ENCODE data around the gene GPC5.
"Not testable (repeated sequence)": the region's sequence is repeated elsewhere in the genome, so short reads cannot be mapped to it uniquely, and the experiment has no call there.

Gene GPC5

GRCh38 chr13:91797567-91797966, 399.1 kb downstream of the GPC5 start:
- DNase-seq, result no peak

- not testable (repeated sequence) for DNase-seq
Observed at GRCh38 chr13:91798338-91798737, 399.9 kb downstream of the GPC5 start.

- not testable (repeated sequence) for DNase-seq
Observed at GRCh38 chr13:91801772-91802171, 403.4 kb downstream of the GPC5 start.

- DNase-seq, result no peak
Observed at GRCh38 chr13:91802957-91803356, 404.5 kb downstream of the GPC5 start.

GRCh38 chr13:91804724-91805123, 406.3 kb downstream of the GPC5 start:
- no peak for DNase-seq

GRCh38 chr13:91805605-91806004, 407.2 kb downstream of the GPC5 start:
- DNase-seq, result no peak

GRCh38 chr13:91809161-91809560, 410.7 kb downstream of the GPC5 start:
- no peak for DNase-seq

- no peak for DNase-seq
Observed at GRCh38 chr13:91813253-91813652, 414.8 kb downstream of the GPC5 start.

- DNase-seq, result no peak
Observed at GRCh38 chr13:91816263-91816807, 417.9 kb downstream of the GPC5 start.

- no peak for DNase-seq
Observed at GRCh38 chr13:91817250-91817649, 418.8 kb downstream of the GPC5 start.

GRCh38 chr13:91824416-91824815, 426.0 kb downstream of the GPC5 start:
- no peak for DNase-seq

GRCh38 chr13:91825516-91825915, 427.1 kb downstream of the GPC5 start:
- DNase-seq, result no peak

GRCh38 chr13:91836553-91836952, 438.1 kb downstream of the GPC5 start:
- no peak for DNase-seq

- no peak for DNase-seq
Observed at GRCh38 chr13:91845612-91846011, 447.2 kb downstream of the GPC5 start.

- no peak for DNase-seq
Observed at GRCh38 chr13:91863699-91864098, 465.3 kb downstream of the GPC5 start.

GRCh38 chr13:91868351-91868750, 469.9 kb downstream of the GPC5 start:
- DNase-seq, result no peak

- DNase-seq, result no peak
Observed at GRCh38 chr13:91878491-91878890, 480.1 kb downstream of the GPC5 start.

- DNase-seq, result no peak
Observed at GRCh38 chr13:91879360-91879759, 480.9 kb downstream of the GPC5 start.

- no peak for DNase-seq
Observed at GRCh38 chr13:91882918-91883317, 484.5 kb downstream of the GPC5 start.

GRCh38 chr13:91889641-91890040, 491.2 kb downstream of the GPC5 start:
- no peak for DNase-seq

GRCh38 chr13:91891141-91891540, 492.7 kb downstream of the GPC5 start:
- no peak for DNase-seq

GRCh38 chr13:91893040-91893439, 494.6 kb downstream of the GPC5 start:
- no peak for DNase-seq

- DNase-seq, result no peak
Observed at GRCh38 chr13:91894316-91894715, 495.9 kb downstream of the GPC5 start.

- no peak for DNase-seq
Observed at GRCh38 chr13:91896547-91896946, 498.1 kb downstream of the GPC5 start.

- DNase-seq, result not testable (repeated sequence)
Observed at GRCh38 chr13:91898986-91899385, 500.6 kb downstream of the GPC5 start.

GRCh38 chr13:91902291-91902690, 503.9 kb downstream of the GPC5 start:
- DNase-seq, result no peak

Data from activated CD4-positive, CD25-positive, alpha-beta regulatory T cell treated with anti-CD3 and anti-CD28 coated beads, Interleukin-2, amount 50 U/mL, for 72 hours (primary cell).